Stimulated activated CD4-positive, alpha-beta T cell treated with anti-CD3 and anti-CD28 coated beads, Interleukin-4, amount 100 ng/mL, for 1 hour (primary cell): ENCODE data around the gene SH3RF3.

Source experiments
- DNase-seq: peaks from one replicate; pipeline ENCODE4 v3.0.0-alpha.2; 2020

SH3RF3 gene

GRCh38 chr2:109486711-109487535 is 357.9 kb downstream of the SH3RF3 start:
- DNase-seq, result no peak

- no peak for DNase-seq
Measured at GRCh38 chr2:109487536-109487869, 358.5 kb downstream of the SH3RF3 start.

GRCh38 chr2:109487871-109488655 is 359.1 kb downstream of the SH3RF3 start:
- DNase-seq, result no peak

- DNase-seq, result no peak
Measured at GRCh38 chr2:109489296-109489695, 360.3 kb downstream of the SH3RF3 start.

- DNase-seq, result no peak
Measured at GRCh38 chr2:109493176-109493935, 364.4 kb downstream of the SH3RF3 start.

- no peak for DNase-seq
Measured at GRCh38 chr2:109494351-109494750, 365.3 kb downstream of the SH3RF3 start.

GRCh38 chr2:109497463-109497862 is 368.5 kb downstream of the SH3RF3 start:
- no peak for DNase-seq

- DNase-seq, result no peak
Measured at GRCh38 chr2:109497911-109498870, 369.2 kb downstream of the SH3RF3 start.

- DNase-seq, result no peak
Measured at GRCh38 chr2:109498906-109499305, 369.9 kb downstream of the SH3RF3 start.

- no peak for DNase-seq
Measured at GRCh38 chr2:109499566-109499965, 370.6 kb downstream of the SH3RF3 start.

- DNase-seq, result no peak
Measured at GRCh38 chr2:109500910-109501309, 371.9 kb downstream of the SH3RF3 start.

GRCh38 chr2:109501461-109501860 is 372.5 kb downstream of the SH3RF3 start:
- no peak for DNase-seq

GRCh38 chr2:109503191-109503590 is 374.2 kb downstream of the SH3RF3 start:
- DNase-seq, result no peak

GRCh38 chr2:109507217-109507616 is 378.2 kb downstream of the SH3RF3 start:
- DNase-seq, result no peak

GRCh38 chr2:109507828-109508227 is 378.8 kb downstream of the SH3RF3 start:
- no peak for DNase-seq

- no peak for DNase-seq
Measured at GRCh38 chr2:109508556-109508955, 379.6 kb downstream of the SH3RF3 start.

- DNase-seq, result peak; percentile 76
Measured at GRCh38 chr2:109510136-109511028, 381.4 kb downstream of the SH3RF3 start.

GRCh38 chr2:109511168-109511567 is 382.2 kb downstream of the SH3RF3 start:
- no peak for DNase-seq

GRCh38 chr2:109512076-109512475 is 383.1 kb downstream of the SH3RF3 start:
- DNase-seq, result no peak

GRCh38 chr2:109513230-109513629 is 384.2 kb downstream of the SH3RF3 start:
- DNase-seq, result no peak
